Measurements from ENCODE around the gene LRRK2. TPM values are rescaled to one million over a fixed set of nuclear protein-coding genes. Genes with fewer than 3 reads are reported as not detected.
A peak's percentile ranks its signal among the peaks of the same experiment; 100 is the strongest.
"Not testable (repeated sequence)": the region's sequence is repeated elsewhere in the genome, so short reads cannot be mapped to it uniquely, and the experiment has no call there.

Gene LRRK2
- total RNA-seq, 1 experiment from 2014 or later = 0.33 TPM

DNA sequence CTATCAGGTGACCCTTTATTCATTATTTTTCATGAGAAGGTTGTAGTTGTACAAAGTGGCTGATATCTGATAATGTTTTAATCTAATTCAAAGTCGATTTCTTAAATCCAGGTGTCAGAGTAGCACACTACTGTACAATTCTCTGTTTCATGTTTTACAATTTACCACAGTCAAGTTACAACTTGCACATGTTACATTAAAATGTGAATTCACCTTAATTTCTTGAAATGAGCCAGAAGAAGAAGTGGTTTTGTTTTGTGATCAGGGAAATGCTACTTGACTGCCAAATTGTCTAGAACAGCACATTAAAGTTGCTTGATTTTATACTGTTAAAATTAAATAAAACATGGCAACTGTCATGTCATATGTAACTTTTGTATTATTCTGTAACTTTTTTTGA, 23.2 kb downstream of the LRRK2 start:
- BruUV-seq (replicated peaks) = no TSS peak
- TF ChIP-seq EZH2 (IDR thresholded peaks at IDR 0.05; ENCODE audit: low read length, unreplicated experiment) = no peak
- TF ChIP-seq EZH2phosphoT487 (IDR thresholded peaks at IDR 0.05; ENCODE audit: borderline replicate concordance, low read length) = no peak
- TF ChIP-seq, protein P1, sequence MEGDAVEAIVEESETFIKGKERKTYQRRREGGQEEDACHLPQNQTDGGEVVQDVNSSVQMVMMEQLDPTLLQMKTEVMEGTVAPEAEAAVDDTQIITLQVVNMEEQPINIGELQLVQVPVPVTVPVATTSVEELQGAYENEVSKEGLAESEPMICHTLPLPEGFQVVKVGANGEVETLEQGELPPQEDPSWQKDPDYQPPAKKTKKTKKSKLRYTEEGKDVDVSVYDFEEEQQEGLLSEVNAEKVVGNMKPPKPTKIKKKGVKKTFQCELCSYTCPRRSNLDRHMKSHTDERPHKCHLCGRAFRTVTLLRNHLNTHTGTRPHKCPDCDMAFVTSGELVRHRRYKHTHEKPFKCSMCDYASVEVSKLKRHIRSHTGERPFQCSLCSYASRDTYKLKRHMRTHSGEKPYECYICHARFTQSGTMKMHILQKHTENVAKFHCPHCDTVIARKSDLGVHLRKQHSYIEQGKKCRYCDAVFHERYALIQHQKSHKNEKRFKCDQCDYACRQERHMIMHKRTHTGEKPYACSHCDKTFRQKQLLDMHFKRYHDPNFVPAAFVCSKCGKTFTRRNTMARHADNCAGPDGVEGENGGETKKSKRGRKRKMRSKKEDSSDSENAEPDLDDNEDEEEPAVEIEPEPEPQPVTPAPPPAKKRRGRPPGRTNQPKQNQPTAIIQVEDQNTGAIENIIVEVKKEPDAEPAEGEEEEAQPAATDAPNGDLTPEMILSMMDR (conservative IDR thresholded peaks at IDR 0.05; ENCODE audit: low read depth, low read length) = no peak
- H3K36me3 ChIP-seq (ENCODE audit: low read depth, low read length) = no peaks in the 10 kb centered on the region
- no peak for DNase-seq
- no peak overlapping the region for H3K4me2 ChIP-seq (ENCODE audit: low read length)
- H2AFZ ChIP-seq (ENCODE audit: low read length) = no peak overlapping the region
- ChIA-PET CTCF (no interaction called here), POLR2A (ENCODE audit: unreplicated experiment) (interaction anchor here (0.6 kb wide), 1 partner anchor 313 kb away, joined by 4 read pairs; no protein-coding TSS in a partner anchor)
- H3F3A ChIP-seq (ENCODE audit: low read length, unreplicated experiment) = no peaks in the 10 kb centered on the region
- H3K27ac ChIP-seq (ENCODE audit: low read length) = no peak overlapping the region
- no peak overlapping the region for H3K9ac ChIP-seq (ENCODE audit: low read length)
- H3K79me2 ChIP-seq (ENCODE audit: low read length) = no peaks in the 10 kb centered on the region
- no peaks in the 10 kb centered on the region for H3K9me2 ChIP-seq (replicated peaks; ENCODE audit: low read length)
- H3K9me3 ChIP-seq (ENCODE audit: low read length) = no peaks in the 10 kb centered on the region
- 0 out of 2 replicates have a peak, but pooled peaks cover 3% of the 10 kb centered on the region for H3K27me3 ChIP-seq (ENCODE audit: low read length)
- no peak for ATAC-seq
- H3K4me1 ChIP-seq (ENCODE audit: insufficient read depth, low read length) = no peaks in the 10 kb centered on the region
- no peaks in the 10 kb centered on the region for H4K20me1 ChIP-seq (ENCODE audit: low read length)
- intact Hi-C loops (cut with micrococcal nuclease) = no loop called here
- H3K4me3 ChIP-seq (ENCODE audit: low read length) = no peak overlapping the region

DNA sequence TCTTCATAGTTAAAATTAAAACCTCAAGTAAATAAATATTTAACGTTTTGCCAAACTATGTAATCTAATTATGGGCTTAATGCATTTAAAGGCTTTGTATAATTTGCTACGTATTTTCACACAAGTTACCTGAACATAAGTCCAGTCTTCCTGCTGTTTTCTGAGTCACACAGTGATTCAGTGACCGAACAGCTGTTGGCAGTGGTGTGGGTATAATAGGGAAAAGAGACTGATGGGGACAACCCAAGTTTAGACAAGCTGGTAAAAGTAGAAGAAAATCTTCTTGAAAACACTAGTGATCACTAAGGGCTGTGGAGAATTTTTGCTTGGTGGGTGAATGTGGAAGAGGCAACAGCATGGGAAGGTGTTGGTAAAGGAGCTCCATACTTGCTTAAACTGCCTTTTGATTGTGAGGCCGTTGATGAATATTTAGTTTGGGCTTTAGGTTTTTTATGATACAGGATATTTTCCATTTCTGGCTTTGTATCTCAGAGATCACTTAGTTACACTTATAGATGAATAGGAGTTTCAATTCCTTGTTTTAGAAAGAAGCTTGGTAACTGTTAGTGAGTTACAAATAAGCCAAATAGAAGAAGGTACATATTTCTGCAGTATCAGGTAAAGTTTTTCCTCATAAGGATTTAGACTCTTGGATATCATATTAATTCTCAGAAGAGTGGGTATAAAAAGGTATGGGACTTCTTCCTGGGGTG, 23.9 kb downstream of the LRRK2 start:
- H3K4me3 ChIP-seq (ENCODE audit: low read length) = no peak overlapping the region
- no TSS peak for BruUV-seq (replicated peaks)
- 0 out of 2 replicates have a peak, but pooled peaks cover 3% of the 10 kb centered on the region for H3K27me3 ChIP-seq (ENCODE audit: low read length)
- ATAC-seq = peak; percentile 66
- no peaks in the 10 kb centered on the region for H3K36me3 ChIP-seq (ENCODE audit: low read depth, low read length)
- H3K27ac ChIP-seq (ENCODE audit: low read length) = no peak overlapping the region
- H3K79me2 ChIP-seq (ENCODE audit: low read length) = no peaks in the 10 kb centered on the region
- no peaks in the 10 kb centered on the region for H4K20me1 ChIP-seq (ENCODE audit: low read length)
- peak; percentile 53 for DNase-seq
- H3F3A ChIP-seq (ENCODE audit: low read length, unreplicated experiment) = no peaks in the 10 kb centered on the region
- TF ChIP-seq, protein P1 (conservative IDR thresholded peaks at IDR 0.05; ENCODE audit: low read depth, low read length) = no peak
- TF ChIP-seq EZH2phosphoT487 (IDR thresholded peaks at IDR 0.05; ENCODE audit: borderline replicate concordance, low read length) = no peak
- no peak for TF ChIP-seq EZH2 (IDR thresholded peaks at IDR 0.05; ENCODE audit: low read length, unreplicated experiment)
- CTCF ChIA-PET = no interaction called here
- intact Hi-C loops (cut with micrococcal nuclease) = no loop called here
- H3K9me2 ChIP-seq (replicated peaks; ENCODE audit: low read length) = no peaks in the 10 kb centered on the region
- no peak overlapping the region for H3K4me2 ChIP-seq (ENCODE audit: low read length)
- H3K9ac ChIP-seq (ENCODE audit: low read length) = no peak overlapping the region
- no peaks in the 10 kb centered on the region for H3K4me1 ChIP-seq (ENCODE audit: insufficient read depth, low read length)
- POLR2A ChIA-PET (ENCODE audit: unreplicated experiment) = interaction anchor here (0.6 kb wide), 1 partner anchor 312 kb away, joined by 4 read pairs; no protein-coding TSS in a partner anchor
- H3K9me3 ChIP-seq (ENCODE audit: low read length) = no peaks in the 10 kb centered on the region
- no peak overlapping the region for H2AFZ ChIP-seq (ENCODE audit: low read length)

DNA sequence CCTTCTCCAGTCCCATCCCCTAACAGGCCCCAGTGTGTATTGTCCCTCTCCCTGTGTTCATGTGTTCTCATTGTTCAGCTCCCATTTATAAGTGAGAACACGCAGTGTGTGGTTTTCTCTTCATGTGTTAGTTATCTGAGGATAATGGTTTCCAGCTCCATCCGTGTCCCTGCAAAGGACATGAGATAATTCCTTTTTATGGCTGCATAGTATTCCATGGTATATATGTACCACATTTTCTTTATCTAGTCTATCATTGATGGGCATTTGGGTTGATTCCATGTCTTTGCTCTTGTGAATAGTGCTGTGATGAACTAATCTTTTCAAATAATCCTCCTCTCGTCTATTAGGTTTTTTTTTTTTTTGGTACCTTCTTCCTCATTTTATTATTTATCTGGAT, 25.9 kb downstream of the LRRK2 start:
- H3K27me3 ChIP-seq (ENCODE audit: low read length); POLR2A ChIA-PET (ENCODE audit: unreplicated experiment); H3K9me2 ChIP-seq (replicated peaks; ENCODE audit: low read length); intact Hi-C loops (cut with micrococcal nuclease); H3K27ac ChIP-seq (ENCODE audit: low read length); H3K9ac ChIP-seq (ENCODE audit: low read length); H3K4me3 ChIP-seq (ENCODE audit: low read length); H2AFZ ChIP-seq (ENCODE audit: low read length); H4K20me1 ChIP-seq (ENCODE audit: low read length); BruUV-seq (replicated peaks); H3K36me3 ChIP-seq (ENCODE audit: low read depth, low read length); ATAC-seq; H3K4me2 ChIP-seq (ENCODE audit: low read length); H3F3A ChIP-seq (ENCODE audit: low read length, unreplicated experiment); H3K79me2 ChIP-seq (ENCODE audit: low read length); CTCF ChIA-PET; H3K4me1 ChIP-seq (ENCODE audit: insufficient read depth, low read length); H3K9me3 ChIP-seq (ENCODE audit: low read length); DNase-seq: not testable (repeated sequence)
